AG04449 (cell line): ENCODE results near the gene UCKL1.
"Not testable (repeated sequence)": the region's sequence is repeated elsewhere in the genome, so short reads cannot be mapped to it uniquely, and the experiment has no call there.

ENCODE experiments used
- CTCF ChIA-PET: fragments of 350-600 bp; formaldehyde crosslinking; extraction: SDS; loops from one replicate; lab custom pipeline; 2021; ENCODE audit warnings: antibody characterized with exemption; lab: Yijun Ruan, JAX
- POLR2A ChIA-PET: fragments of 400-600, 350-600 bp; formaldehyde crosslinking; extraction: SDS; loops from one replicate; lab custom pipeline; 2020; ENCODE audit warnings: antibody characterized with exemption, inconsistent platforms; lab: Yijun Ruan, JAX
- DNase-seq: peaks from one replicate; pipeline ENCODE4 v3.0.0-alpha.2; 2010; ENCODE audit warnings: low read depth, low spot score
- H3K4me3 ChIP-seq: 2 replicates; pipeline ENCODE4 v1.5.1; 2011; ENCODE audit warnings: low read depth, mild to moderate bottlenecking, control low read depth, low read length
- TF ChIP-seq, protein P1 (sequence below): IDR thresholded peaks from one replicate; pipeline ENCODE4 v1.5.1; 2011; ENCODE audit warnings: mild to moderate bottlenecking, moderate library complexity, low read length, control low read depth, inconsistent platforms; ENCODE audit not compliant: insufficient read depth; ENCODE audit errors: missing control alignments

Gene UCKL1

DNA sequence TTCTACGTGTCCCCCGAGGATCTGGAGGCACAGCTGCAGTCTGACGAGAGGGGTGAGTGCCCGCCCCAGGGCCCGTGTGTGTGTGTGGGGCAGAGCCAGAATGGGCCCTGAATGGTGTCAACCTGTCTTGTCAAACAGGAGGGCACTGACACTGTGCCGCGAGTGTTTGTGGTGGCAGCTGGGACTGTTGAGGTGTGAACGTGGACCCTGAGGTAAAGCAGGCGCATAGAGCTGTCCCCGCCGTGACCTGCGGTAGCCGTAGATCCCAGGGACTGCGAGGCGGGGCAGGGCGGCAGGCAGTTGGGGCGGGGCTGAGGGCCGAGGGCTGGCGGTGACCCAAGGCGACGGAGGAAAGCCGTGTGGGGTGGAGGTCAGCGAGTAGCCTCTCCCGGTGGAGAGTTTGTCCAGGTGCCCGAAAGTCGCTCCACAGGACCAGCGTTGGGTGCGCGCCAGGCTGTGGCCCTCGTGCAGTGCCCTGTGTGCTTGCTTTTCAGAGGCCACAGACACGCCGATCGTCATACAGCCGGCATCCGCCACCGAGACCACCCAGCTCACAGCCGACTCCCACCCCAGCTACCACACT is 25.2 kb downstream of the UCKL1 start:
- TF ChIP-seq, protein P1, sequence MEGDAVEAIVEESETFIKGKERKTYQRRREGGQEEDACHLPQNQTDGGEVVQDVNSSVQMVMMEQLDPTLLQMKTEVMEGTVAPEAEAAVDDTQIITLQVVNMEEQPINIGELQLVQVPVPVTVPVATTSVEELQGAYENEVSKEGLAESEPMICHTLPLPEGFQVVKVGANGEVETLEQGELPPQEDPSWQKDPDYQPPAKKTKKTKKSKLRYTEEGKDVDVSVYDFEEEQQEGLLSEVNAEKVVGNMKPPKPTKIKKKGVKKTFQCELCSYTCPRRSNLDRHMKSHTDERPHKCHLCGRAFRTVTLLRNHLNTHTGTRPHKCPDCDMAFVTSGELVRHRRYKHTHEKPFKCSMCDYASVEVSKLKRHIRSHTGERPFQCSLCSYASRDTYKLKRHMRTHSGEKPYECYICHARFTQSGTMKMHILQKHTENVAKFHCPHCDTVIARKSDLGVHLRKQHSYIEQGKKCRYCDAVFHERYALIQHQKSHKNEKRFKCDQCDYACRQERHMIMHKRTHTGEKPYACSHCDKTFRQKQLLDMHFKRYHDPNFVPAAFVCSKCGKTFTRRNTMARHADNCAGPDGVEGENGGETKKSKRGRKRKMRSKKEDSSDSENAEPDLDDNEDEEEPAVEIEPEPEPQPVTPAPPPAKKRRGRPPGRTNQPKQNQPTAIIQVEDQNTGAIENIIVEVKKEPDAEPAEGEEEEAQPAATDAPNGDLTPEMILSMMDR = no peak
- ChIA-PET CTCF (no interaction called here), POLR2A (no interaction called here)
- H3K4me3 ChIP-seq = no peak overlapping the region
- DNase-seq = no peak

DNA sequence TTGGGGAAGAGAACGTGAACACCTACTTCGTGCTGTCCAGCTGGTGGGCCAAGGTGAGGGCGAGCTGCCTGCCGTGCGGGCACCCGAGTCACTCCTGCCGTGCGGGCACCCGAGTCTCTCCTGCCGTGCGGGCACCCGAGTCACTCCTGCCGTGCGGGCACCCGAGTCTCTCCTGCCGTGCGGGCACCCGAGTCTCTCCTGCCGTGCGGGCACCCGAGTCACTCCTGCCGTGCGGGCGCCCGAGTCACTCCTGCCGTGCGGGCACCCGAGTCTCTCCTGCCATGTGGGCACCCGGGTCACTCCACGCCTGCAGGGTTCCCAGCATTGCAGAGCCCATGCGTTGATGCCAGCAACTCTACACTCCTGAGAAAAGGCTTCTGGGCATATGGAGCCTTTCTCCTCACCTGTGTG is 26.7 kb downstream of the UCKL1 start:
- CTCF ChIA-PET, DNase-seq, POLR2A ChIA-PET, H3K4me3 ChIP-seq: not testable (repeated sequence)

DNA sequence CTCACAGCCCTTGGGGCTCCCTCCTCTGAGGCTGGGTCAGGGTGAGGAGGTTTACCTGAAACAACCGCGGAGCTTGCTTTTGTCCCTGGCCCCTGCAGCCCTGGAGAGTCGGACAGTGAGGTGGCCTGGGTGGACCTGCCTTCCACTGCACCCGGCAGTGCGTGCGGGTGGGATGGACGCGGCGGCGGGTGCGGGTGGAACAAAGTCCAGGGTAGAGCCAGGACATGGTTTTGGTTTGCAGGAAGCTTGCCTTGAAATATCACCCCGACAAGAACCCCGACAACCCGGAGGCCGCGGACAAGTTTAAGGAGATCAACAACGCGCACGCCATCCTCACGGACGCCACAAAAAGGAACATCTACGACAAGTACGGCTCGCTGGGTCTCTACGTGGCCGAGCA is 27.1 kb downstream of the UCKL1 start:
- no peak overlapping the region for H3K4me3 ChIP-seq
- TF ChIP-seq, protein P1 = no peak
- POLR2A ChIA-PET = no interaction called here
- DNase-seq = no peak
- CTCF ChIA-PET = no interaction called here

DNA sequence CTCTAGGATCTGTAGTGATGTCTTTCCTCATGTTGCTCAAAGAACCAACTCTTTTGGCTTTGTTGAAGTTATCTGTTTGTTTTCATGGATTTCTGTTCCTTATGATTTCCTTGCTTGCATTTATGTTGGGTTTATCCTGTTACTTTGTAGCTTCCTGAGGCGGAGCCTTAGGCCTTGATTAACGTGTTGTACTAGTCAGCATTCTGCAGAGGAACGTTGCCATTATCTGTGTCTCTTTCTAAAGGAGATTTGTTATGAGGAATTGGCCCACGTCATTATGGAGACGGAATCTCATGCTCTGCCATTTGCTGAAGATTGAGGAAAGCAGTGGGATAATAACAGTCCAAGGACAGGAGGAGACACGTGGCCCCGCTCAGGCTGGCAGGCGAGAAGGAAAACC is 29.9 kb downstream of the UCKL1 start:
- TF ChIP-seq, protein P1 = no peak
- CTCF ChIA-PET = interaction anchor here (1.3 to 2.0 kb wide), 3 partner anchors 14 to 17 kb away, joined by 3 to 7 read pairs (median 3); no protein-coding TSS in a partner anchor

DNA sequence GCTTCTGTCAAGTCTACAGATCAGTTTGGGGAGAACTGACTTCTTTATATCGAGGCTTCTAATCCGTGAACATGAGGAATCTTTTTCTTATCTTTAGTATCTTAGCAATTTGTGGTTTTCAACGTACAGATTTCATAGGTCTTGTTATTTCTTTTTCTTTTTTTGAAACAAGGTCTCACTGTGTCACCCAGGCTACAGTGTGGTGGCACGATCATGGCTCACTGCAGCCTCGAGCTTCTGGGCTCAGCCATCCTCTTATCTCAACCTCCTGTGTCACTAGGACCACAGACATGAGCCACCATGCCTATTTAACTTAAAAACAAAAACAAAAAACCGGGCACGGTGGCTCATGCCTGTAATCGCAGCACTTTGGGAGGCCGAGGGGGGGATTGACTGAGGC is 32.0 kb downstream of the UCKL1 start:
- CTCF ChIA-PET = no interaction called here
- POLR2A ChIA-PET = no interaction called here
- TF ChIP-seq, protein P1 = no peak
- no peak for DNase-seq
- H3K4me3 ChIP-seq = no peak overlapping the region

More for the DNA sequence above, 29.9 kb downstream of the UCKL1 start:
- H3K4me3 ChIP-seq = no peak overlapping the region
- POLR2A ChIA-PET = no interaction called here
- DNase-seq = no peak

DNA sequence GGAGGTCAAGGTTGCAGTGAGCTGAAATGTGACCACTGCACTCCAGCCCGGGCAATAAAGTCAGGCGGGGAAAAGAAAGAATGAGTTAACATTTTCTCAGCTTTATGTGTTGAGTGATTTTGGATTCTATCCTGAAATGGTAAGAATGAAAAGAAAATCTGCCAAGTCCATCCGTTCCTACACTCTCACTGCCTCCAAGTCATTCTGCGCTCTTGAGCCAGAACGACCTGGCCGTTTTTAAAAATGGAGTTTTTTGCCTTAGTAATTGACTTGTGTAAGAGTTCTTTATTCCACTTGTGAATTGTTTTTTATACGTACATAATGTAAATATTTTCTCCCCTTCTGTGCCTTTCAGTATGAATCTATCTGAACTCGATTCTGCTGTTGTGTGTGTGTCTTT is 32.6 kb downstream of the UCKL1 start:
- no peak overlapping the region for H3K4me3 ChIP-seq
- no peak for DNase-seq
- POLR2A ChIA-PET = no interaction called here
- TF ChIP-seq, protein P1 = no peak
- CTCF ChIA-PET = interaction anchor here (0.6 to 1.6 kb wide), 4 partner anchors 10 to 385 kb away, joined by 3 to 5 read pairs (median 4); no protein-coding TSS in a partner anchor

DNA sequence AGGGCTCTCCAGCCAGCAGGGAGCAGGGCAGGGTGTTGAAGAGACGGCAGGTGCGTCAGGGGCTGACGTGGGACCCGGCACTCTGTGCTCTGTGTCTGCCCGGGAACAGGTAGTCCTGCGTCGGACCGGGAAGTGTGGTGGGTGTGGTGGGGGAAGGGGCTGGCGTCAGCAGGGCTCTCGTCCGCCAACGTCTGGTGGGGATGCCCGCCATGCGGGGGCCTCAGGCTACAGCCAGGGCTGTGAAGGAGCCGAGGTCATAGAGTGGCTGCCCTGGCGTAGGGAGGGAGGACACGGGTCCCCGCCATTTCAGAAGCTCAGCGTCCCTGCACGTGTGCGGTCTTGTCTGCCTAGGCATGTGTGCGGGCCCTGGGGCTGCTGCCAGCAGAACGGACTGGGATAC is 36.0 kb downstream of the UCKL1 start:
- POLR2A ChIA-PET = no interaction called here
- TF ChIP-seq, protein P1 = no peak
- CTCF ChIA-PET = interaction anchor here (0.7 to 1.7 kb wide), 2 partner anchors 11 to 60 kb away, joined by 3 read pairs; no protein-coding TSS in a partner anchor
- no peak overlapping the region for H3K4me3 ChIP-seq
- DNase-seq = no peak
